Measurements from ENCODE around the gene OTOP2. TPM values are rescaled to one million over a fixed set of nuclear protein-coding genes. Genes with fewer than 3 reads are reported as not detected.

OTOP2 gene
- total RNA-seq, 4 donors from 2014 or later: 3.4 to 99.1 (median 62.6) TPM

GRCh38 chr17:74921769-74922168, 2.3 kb upstream of the OTOP2 start:
- Histone ChIP-seq H3K27ac (no peak overlapping the region), H3K27me3 (peaks cover 80% of the 10 kb centered on the region), H3K9me3 (no peaks in the 10 kb centered on the region), H3K36me3 (no peaks in the 10 kb centered on the region), H3K4me3 (no peak overlapping the region), H3K4me1 (peaks cover 10 to 24% (median 15%) of the 10 kb centered on the region in 4 donors)
- TF ChIP-seq CTCF (IDR thresholded peaks at IDR 0.05) (no peak), EP300 (IDR thresholded peaks at IDR 0.05; ENCODE audit: low read depth) (no peak), POLR2A (IDR thresholded peaks at IDR 0.05) (no peak), POLR2AphosphoS5 (IDR thresholded peaks at IDR 0.05) (no peak)
- intact Hi-C loops (cut with DNase I; ENCODE audit: low total_unique reads) (no loop called here), in situ Hi-C loops (cut with MboI; ENCODE audit: low pct_ligation_motif_present in 1 of 4, low pct_unique_long_range_greater_than_20kb in 1 of 4, low sequenced_read_pairs in 3 of 4) (no loop called here)
- whole genome bisulfite sequencing, 2 donors (ENCODE audit: low coverage in 1 of 2): 86% methylated on average over 1 of the region's 2 CpGs; no CpG with 5 or more reads in 1 of the 2 donors
- no peak for DNase-seq

GRCh38 chr17:74922172-74922571, 1.9 kb upstream of the OTOP2 start:
- WGBS, 2 donors (ENCODE audit: low coverage in 1 of 2): 51% methylated on average over 6 of the region's 6 CpGs; no CpG with 5 or more reads in 1 of the 2 donors
- H3K4me3 ChIP-seq: no peak overlapping the region
- in situ Hi-C loops (cut with MboI; ENCODE audit: low pct_ligation_motif_present in 1 of 4, low pct_unique_long_range_greater_than_20kb in 1 of 4, low sequenced_read_pairs in 3 of 4): no loop called here

GRCh38 chr17:74922694-74923537, 1.2 kb upstream of the OTOP2 start, which contains the start of gene USH1G:
USH1G (minus strand) TSS chr17:74923255; CDS start chr17:74923073, 182 bp downstream.
- intact Hi-C loops (cut with DNase I; ENCODE audit: low total_unique reads): no loop called here
- Histone ChIP-seq H3K9me3 (no peaks in the 10 kb centered on the region), H3K27ac (no peak within 1 kb of the TSS), H3K36me3 (no peaks in the 10 kb centered on the region), H3K4me3 (peak within 1 kb of the TSS in 2 of 4 donors; percentile 21 to 41), H3K27me3 (peaks cover 91% of the 10 kb centered on the region), H3K4me1 (peaks cover 10 to 24% (median 15%) of the 10 kb centered on the region in 4 donors)
- in situ Hi-C loops (cut with MboI; ENCODE audit: low pct_ligation_motif_present in 1 of 4, low pct_unique_long_range_greater_than_20kb in 1 of 4, low sequenced_read_pairs in 3 of 4): no loop called here
- DNase-seq: peak; percentile 17
- TF ChIP-seq EP300 (IDR thresholded peaks at IDR 0.05; ENCODE audit: low read depth): no peak
- TF ChIP-seq POLR2AphosphoS5 (IDR thresholded peaks at IDR 0.05): no peak
- no peak for TF ChIP-seq CTCF (IDR thresholded peaks at IDR 0.05)
- TF ChIP-seq POLR2A (IDR thresholded peaks at IDR 0.05): no peak
- 13% methylated on average over 21 of the region's 57 CpGs; no CpG with 5 or more reads in 1 of the 2 donors for WGBS, 2 donors (ENCODE audit: low coverage in 1 of 2)

More at GRCh38 chr17:74922172-74922571, 1.9 kb upstream of the OTOP2 start:
- TF ChIP-seq CTCF (IDR thresholded peaks at IDR 0.05): no peak
- no peak for TF ChIP-seq EP300 (IDR thresholded peaks at IDR 0.05; ENCODE audit: low read depth)
- TF ChIP-seq POLR2A (IDR thresholded peaks at IDR 0.05): no peak
- TF ChIP-seq POLR2AphosphoS5 (IDR thresholded peaks at IDR 0.05): no peak
- H3K27ac ChIP-seq: no peak overlapping the region
- no peaks in the 10 kb centered on the region for H3K9me3 ChIP-seq
- H3K27me3 ChIP-seq: peaks cover 84% of the 10 kb centered on the region
- intact Hi-C loops (cut with DNase I; ENCODE audit: low total_unique reads): no loop called here
- no peak for DNase-seq
- H3K36me3 ChIP-seq: no peaks in the 10 kb centered on the region
- peaks cover 10 to 24% (median 15%) of the 10 kb centered on the region in 4 donors for H3K4me1 ChIP-seq

- in situ Hi-C loops (cut with MboI; ENCODE audit: low pct_ligation_motif_present in 1 of 4, low pct_unique_long_range_greater_than_20kb in 1 of 4, low sequenced_read_pairs in 3 of 4): no loop called here
- 6% methylated on average over 46 of the region's 59 CpGs; no CpG with 5 or more reads in 1 of the 2 donors for WGBS, 2 donors (ENCODE audit: low coverage in 1 of 2)
These were observed 379 bp upstream of the OTOP2 start for GRCh38 chr17:74923538-74924249.

More at GRCh38 chr17:74923538-74924249, 379 bp upstream of the OTOP2 start:
- TF ChIP-seq CTCF (IDR thresholded peaks at IDR 0.05): peak; percentile 70 to 95 (median 80)
- no peak for TF ChIP-seq EP300 (IDR thresholded peaks at IDR 0.05; ENCODE audit: low read depth)
- H3K4me3 ChIP-seq: peak overlapping the region in 2 of 4 donors; percentile 21 to 41
- intact Hi-C loops (cut with DNase I; ENCODE audit: low total_unique reads): no loop called here
- no peaks in the 10 kb centered on the region for H3K36me3 ChIP-seq
- no peak overlapping the region for H3K27ac ChIP-seq
- peaks cover 94% of the 10 kb centered on the region for H3K27me3 ChIP-seq
- peaks cover 10 to 24% (median 15%) of the 10 kb centered on the region in 4 donors for H3K4me1 ChIP-seq
- no peaks in the 10 kb centered on the region for H3K9me3 ChIP-seq
- DNase-seq: peak; percentile 78

Measured in transverse colon (tissue), 4 donors.